Stomach (tissue), 4 donors: Measurements from ENCODE around the gene GHITM.

ENCODE experiments used
- CTCF ChIP-seq, 7 experiments: fragments of 450-650 bp in 4 of 7; fragments of 200-600 bp in 3 of 7; sonication (generic) in 3 of 7; IDR thresholded peaks; one replicate each; pipeline ENCODE4 v1.5.1; 2016 to 2019; ENCODE audit warnings: antibody characterized with exemption in 7 of 7, control low read depth in 2 of 7, mild to moderate bottlenecking in 1 of 7
- EP300 ChIP-seq: sonication (generic); formaldehyde crosslinking; IDR thresholded peaks from one replicate; pipeline ENCODE4 v1.6.1; 2017; ENCODE audit warnings: antibody characterized with exemption
- POLR2A ChIP-seq, 4 donors: fragments of 450-650 bp; IDR thresholded peaks; one replicate each; pipeline ENCODE4 v1.6.1; 2016; ENCODE audit warnings: antibody characterized with exemption in 4 of 4, control low read depth in 2 of 4, mild to moderate bottlenecking in 1 of 4, moderate library complexity in 1 of 4
- POLR2AphosphoS5 ChIP-seq, 3 donors: sonication (generic); formaldehyde crosslinking; IDR thresholded peaks; one replicate each; pipeline ENCODE4 v1.6.1; 2016; ENCODE audit warnings: antibody characterized with exemption in 3 of 3

GRCh38 chr10:84193846-84194423 lies 54.6 kb downstream of the GHITM start:
- TF ChIP-seq POLR2AphosphoS5 (IDR thresholded peaks at IDR 0.05) (no peak), CTCF (IDR thresholded peaks at IDR 0.05) (no peak), POLR2A (IDR thresholded peaks at IDR 0.05) (no peak), EP300 (no peak)
